NCI-H460 (cell line): ENCODE results near the gene KCNMA1. TPM values are rescaled to one million over a fixed set of nuclear protein-coding genes. Genes with fewer than 3 reads are reported as not detected.

ENCODE experiments used
- DNase-seq: peaks from one replicate; pipeline ENCODE4 v3.0.0-alpha.2; 2016; ENCODE audit warnings: low read depth; ENCODE audit errors: extremely low read depth
- total RNA-seq: library from RNA; depleted of rRNA; stranded (reverse); fragments of >200 nt; shearing (Covaris generic); gene quantifications from 2 replicates; pipeline ENCODE4 v1.2.3, GENCODE V29; 2014

KCNMA1 gene
- total RNA-seq, 1 experiment from 2014 or later: 0.54 TPM

- no peak for DNase-seq
Measured at GRCh38 chr10:77043420-77043763, 594.2 kb downstream of the KCNMA1 start.

- DNase-seq: no peak
Measured at GRCh38 chr10:77042706-77043419, 594.7 kb downstream of the KCNMA1 start.

- no peak for DNase-seq
Measured at GRCh38 chr10:77041636-77042258, 595.9 kb downstream of the KCNMA1 start.

- DNase-seq: no peak
Measured at GRCh38 chr10:77038407-77038806, 599.2 kb downstream of the KCNMA1 start.

GRCh38 chr10:77037735-77038403 is 599.7 kb downstream of the KCNMA1 start:
- no peak for DNase-seq

- peak; percentile 7 for DNase-seq
Measured at GRCh38 chr10:77036993-77037734, 600.4 kb downstream of the KCNMA1 start.

GRCh38 chr10:77036276-77036675 is 601.3 kb downstream of the KCNMA1 start:
- no peak for DNase-seq

- no peak for DNase-seq
Measured at GRCh38 chr10:77034795-77035194, 602.8 kb downstream of the KCNMA1 start.

- no peak for DNase-seq
Measured at GRCh38 chr10:77034240-77034639, 603.4 kb downstream of the KCNMA1 start.

- no peak for DNase-seq
Measured at GRCh38 chr10:77032188-77032570, 605.4 kb downstream of the KCNMA1 start.

- no peak for DNase-seq
Measured at GRCh38 chr10:77031531-77032187, 605.9 kb downstream of the KCNMA1 start.

- DNase-seq: no peak
Measured at GRCh38 chr10:77030974-77031373, 606.6 kb downstream of the KCNMA1 start.

- no peak for DNase-seq
Measured at GRCh38 chr10:77029777-77030717, 607.6 kb downstream of the KCNMA1 start.

GRCh38 chr10:77028042-77028441 is 609.6 kb downstream of the KCNMA1 start:
- no peak for DNase-seq

GRCh38 chr10:77027576-77027975 is 610.0 kb downstream of the KCNMA1 start:
- no peak for DNase-seq

- no peak for DNase-seq
Measured at GRCh38 chr10:77027141-77027540, 610.5 kb downstream of the KCNMA1 start.

GRCh38 chr10:77026148-77026547 is 611.5 kb downstream of the KCNMA1 start:
- no peak for DNase-seq

- no peak for DNase-seq
Measured at GRCh38 chr10:77024461-77024860, 613.1 kb downstream of the KCNMA1 start.

GRCh38 chr10:77023396-77023795 is 614.2 kb downstream of the KCNMA1 start:
- DNase-seq: no peak

GRCh38 chr10:77022671-77023070 is 614.9 kb downstream of the KCNMA1 start:
- DNase-seq: no peak
